IPS-11a (cell line): ENCODE results near the gene AAMDC.
"Not testable (repeated sequence)": the region's sequence is repeated elsewhere in the genome, so short reads cannot be mapped to it uniquely, and the experiment has no call there.

Experiments used
- H3K4me3 ChIP-seq: one replicate; pipeline ENCODE4 v1.5.1; 2013; ENCODE audit warnings: low read depth, low read length, control low read depth

The AAMDC gene

GRCh38 chr11:77819921-77820564 lies 901 bp upstream of the AAMDC start:
- H3K4me3 ChIP-seq = peak overlapping the region; percentile 85

- H3K4me3 ChIP-seq = peak overlapping the region; percentile 85
These were observed 456 bp downstream of the AAMDC start for GRCh38 chr11:77821349-77821851.

GRCh38 chr11:77822126-77822525 lies 1.2 kb downstream of the AAMDC start:
- H3K4me3 ChIP-seq = not testable (repeated sequence)

GRCh38 chr11:77823775-77824174 lies 2.8 kb downstream of the AAMDC start:
- no peak overlapping the region for H3K4me3 ChIP-seq

GRCh38 chr11:77828926-77829325 lies 8.0 kb downstream of the AAMDC start:
- no peak overlapping the region for H3K4me3 ChIP-seq

DNA sequence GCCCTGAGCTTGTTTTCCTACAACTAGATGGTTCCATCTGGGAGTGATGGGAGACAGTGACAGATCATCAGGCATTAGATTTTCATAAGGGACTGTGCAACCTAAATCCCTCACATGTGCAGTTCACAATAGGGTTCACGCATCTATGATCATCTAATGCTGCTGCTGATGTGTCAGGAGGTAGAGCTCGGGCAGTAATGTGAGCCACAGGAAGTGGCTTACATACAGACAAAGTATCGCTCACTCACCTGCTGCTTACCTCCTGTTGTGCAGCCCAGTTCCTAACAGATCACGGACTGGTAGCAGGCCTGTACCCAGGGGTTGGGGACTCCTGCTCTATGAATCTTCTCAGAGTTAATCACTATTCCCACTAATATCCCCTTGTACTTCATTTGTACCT lies 12.4 kb downstream of the AAMDC start:
- no peak overlapping the region for H3K4me3 ChIP-seq

DNA sequence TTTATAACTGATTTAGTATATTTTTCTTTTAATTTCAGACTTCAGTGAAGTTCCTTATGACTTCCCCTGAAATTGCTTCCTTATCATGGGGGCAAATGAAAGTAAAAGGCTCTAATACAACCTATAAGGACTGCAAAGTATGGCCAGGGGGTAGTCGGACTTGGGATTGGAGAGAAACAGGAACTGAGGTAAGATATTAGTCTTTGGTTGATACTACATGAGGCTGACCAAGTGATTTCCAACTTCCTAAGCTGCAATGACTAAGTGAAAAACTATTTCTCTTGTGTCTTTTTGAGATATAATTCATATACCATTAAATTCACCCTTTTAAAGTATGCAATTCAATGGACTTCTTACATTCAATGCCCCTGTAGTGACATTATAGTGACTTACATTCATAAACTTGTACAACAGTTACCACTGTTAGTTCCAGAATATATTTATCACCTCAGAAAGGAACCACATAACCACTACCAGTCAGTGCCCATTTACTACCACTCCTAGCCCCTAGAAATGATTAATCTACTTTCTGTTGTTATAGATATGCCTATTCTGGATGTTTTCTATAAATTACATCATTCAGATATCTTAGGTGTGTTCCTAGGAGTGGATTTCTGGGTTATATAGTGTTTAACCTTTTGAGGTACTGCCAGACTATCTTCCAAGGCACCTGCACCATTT lies 21.6 kb downstream of the AAMDC start:
- H3K4me3 ChIP-seq = no peak overlapping the region

- not testable (repeated sequence) for H3K4me3 ChIP-seq
These were observed 22.8 kb downstream of the AAMDC start for GRCh38 chr11:77843700-77844099.

DNA sequence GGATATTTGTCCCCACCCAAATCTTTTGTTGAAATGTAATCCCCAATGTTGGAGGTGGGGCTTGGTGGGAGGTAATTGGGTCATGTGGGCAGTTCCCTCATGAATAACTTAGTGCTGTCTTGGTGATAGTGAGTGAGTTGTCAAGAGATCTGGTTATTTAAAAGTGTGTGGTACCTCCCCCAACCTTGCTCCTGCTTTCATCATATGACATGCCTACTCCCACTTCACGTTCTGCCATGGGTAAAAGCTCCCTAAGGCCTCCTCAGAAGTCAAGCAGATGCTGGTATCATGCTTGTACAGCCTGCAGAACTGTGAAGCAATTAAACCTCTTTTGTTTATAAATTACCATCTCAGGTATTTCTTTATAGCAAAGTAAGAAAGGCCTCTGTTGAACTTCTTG lies 30.6 kb downstream of the AAMDC start:
- H3K4me3 ChIP-seq = no peak overlapping the region

DNA sequence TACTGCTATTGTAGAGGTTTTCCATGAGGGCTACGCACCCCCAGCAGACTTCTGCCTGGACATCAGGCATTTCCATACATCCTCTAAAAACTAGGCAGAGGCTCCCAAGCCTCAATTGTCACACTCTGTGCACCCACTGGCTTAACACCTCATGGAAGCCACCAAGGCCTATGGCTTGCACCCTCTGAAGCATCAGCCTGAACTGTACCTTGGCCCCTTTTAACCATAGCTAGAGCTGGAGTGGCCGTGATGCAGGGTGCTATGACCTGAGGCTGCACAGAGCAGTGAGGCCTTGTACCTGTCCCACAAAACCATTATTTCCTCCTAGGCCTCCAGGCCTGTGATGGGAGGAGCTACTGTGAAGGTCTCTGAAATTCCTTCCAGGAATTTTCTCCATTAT lies 33.9 kb downstream of the AAMDC start:
- no peak overlapping the region for H3K4me3 ChIP-seq

DNA sequence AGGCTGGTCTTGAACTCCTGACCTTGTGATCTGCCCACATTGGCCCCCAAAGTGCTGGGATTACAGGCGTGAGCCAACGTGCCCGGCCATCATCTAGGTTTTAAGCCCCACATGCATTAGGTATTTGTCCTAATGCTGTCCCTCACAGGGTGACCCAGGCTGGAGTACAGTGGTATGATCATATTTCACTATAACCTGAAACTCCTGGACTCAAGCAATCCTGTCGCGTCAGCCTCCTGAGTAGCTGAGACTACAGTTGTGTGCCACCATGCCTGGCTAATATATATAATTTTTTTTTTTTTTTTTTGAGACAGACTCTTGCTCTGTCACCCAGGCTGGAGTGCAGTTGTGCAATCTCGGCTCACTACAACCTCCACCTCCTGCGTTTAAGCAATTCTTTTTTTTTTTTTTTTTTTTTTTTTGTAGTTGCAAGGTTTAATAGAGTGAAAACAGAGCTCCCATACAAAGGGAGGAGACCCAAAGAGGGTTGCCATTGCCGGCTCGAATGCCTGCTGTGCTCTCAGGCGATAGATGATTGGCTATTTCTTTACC lies 37.0 kb downstream of the AAMDC start:
- not testable (repeated sequence) for H3K4me3 ChIP-seq

DNA sequence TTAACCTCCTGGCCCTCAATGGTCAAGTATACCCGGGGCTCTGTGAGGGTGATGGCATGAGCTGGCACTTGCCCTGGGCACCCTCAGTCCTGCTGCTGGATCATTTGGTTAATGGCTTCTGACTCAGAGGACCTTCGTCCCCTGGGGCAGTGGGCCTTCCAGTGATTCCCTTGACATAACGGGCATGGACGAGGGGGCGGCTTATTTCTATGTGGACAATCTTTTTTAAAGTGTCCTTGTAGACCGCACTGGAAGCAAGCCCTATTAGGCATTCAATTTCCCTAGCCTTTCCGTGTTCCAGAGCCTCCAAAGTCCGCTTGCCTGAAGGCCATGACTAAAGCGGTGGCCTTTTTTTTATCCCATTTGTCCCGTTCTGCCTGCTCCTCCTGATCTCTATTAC lies 40.5 kb downstream of the AAMDC start:
- not testable (repeated sequence) for H3K4me3 ChIP-seq

- no peak overlapping the region for H3K4me3 ChIP-seq
These were observed 44.9 kb downstream of the AAMDC start for GRCh38 chr11:77865805-77866204.

- no peak overlapping the region for H3K4me3 ChIP-seq
These were observed 45.4 kb downstream of the AAMDC start for GRCh38 chr11:77866336-77866735.

- H3K4me3 ChIP-seq = no peak overlapping the region
These were observed 47.8 kb downstream of the AAMDC start for GRCh38 chr11:77868744-77869143.

DNA sequence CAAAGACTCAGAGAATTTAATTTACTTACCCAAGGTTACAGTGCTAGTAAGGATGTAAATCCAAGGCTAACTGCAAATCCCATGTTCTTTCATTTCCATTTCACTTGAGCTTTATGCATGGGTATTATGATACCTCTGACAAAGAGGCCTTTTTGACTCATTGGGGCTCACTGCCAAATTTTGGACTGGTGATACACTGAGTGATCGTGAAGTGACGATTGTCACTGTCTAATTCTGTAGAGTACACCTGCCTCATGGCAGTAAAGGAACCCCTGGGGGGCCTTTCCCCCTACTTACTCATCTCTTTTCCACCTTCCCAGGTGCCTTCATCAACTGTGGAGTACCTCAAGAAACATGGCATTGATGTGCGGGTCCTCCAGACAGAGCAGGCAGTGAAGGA lies 50.9 kb downstream of the AAMDC start:
- H3K4me3 ChIP-seq = no peak overlapping the region

- H3K4me3 ChIP-seq = no peak overlapping the region
These were observed 52.4 kb downstream of the AAMDC start for GRCh38 chr11:77873345-77873744.

DNA sequence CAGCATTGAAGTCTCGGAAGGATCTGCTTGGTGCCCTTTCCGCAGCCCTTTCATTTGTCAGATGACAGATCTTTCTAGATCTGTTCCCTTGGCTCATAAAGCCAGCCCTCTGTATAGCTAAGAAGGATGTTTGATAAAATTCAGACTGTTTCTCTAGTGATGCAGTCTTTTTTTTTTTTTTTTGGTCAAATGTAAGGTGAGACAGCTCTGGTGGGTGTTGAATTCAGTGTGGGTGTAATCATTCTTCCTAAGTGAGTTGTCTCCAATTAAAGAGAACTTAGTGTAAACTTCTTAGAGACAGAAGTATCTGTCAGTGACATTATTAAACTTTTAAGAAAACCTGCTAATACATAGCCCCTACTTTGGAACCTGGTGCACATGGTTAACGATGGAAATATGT lies 53.3 kb downstream of the AAMDC start:
- peak overlapping the region; percentile 1 for H3K4me3 ChIP-seq

- no peak overlapping the region for H3K4me3 ChIP-seq
These were observed 55.1 kb downstream of the AAMDC start for GRCh38 chr11:77876045-77876444.

- not testable (repeated sequence) for H3K4me3 ChIP-seq
These were observed 57.3 kb downstream of the AAMDC start for GRCh38 chr11:77878247-77878646.

DNA sequence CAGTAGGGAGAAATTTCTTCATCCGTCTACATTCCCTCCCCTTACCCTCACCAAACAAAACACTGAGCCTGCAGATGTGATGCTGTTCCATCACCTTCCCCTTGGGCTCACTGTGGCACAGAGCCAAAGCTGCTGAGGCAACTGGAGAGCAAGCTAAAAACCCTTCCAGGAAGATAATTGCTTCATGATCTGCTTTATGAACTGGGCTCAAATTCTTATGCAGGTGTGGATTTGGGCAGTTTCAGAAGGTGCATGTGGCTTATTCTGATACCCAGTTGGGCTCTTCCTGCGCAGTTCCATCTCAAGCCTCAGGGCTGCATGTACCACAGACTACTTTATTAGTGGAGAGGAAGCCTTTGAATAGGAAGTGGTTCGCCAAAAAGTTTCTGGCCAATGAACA lies 58.3 kb downstream of the AAMDC start:
- no peak overlapping the region for H3K4me3 ChIP-seq

DNA sequence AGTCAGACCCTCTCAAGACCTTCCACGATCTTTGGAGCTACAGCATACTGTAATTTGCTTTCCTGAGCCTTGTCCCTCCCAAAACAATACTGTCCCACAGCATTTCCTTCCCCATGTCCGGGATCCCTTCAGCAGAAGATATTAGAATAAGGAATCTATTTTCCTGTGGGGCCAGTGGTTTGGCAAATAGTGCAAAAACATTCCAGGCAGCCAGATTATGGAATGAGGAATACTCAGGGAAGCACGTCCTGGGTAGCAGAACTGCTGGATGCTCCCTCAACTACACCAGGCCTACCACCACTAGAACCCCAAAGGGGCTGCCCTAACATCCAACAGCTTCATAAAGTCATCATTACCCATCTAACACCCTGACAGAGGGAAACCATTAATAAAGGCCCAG lies 61.5 kb downstream of the AAMDC start:
- no peak overlapping the region for H3K4me3 ChIP-seq
